Measurements from ENCODE around the gene KRTAP13-2.

Gene KRTAP13-2, protein sequence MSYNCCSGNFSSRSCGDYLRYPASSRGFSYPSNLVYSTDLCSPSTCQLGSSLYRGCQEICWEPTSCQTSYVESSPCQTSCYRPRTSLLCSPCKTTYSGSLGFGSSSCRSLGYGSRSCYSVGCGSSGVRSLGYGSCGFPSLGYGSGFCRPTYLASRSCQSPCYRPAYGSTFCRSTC

GRCh38 chr21:30372139-30372770 is at the start of gene KRTAP13-2:
TSS of gene KRTAP13-2 (minus strand) at chr21:30372271. CDS start at chr21:30372213, 58 bp downstream.
- DNase-seq (ENCODE audit: low read depth in 2 of 2) = no peak

DNA sequence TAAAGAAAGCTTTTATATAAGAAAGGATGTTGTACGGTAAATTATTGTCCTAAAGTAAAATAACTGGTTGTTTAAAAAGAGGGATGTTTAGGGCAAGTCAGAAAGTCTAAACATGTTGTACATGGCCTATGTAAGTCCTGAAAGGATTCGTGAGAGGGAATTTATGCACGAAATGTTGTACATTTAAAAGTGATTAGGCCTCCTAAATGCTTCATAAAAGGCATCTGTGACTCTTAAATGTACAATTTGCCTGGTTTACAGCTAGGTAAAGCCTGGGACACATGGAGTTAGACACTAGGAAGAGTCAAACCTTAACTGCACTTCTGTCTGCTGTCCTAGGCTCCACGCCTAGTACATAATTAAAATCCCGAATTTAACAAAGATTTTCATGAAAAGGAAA is 43.9 kb upstream of the KRTAP13-2 start:
- no peak for DNase-seq (ENCODE audit: low read depth in 2 of 2)

DNA sequence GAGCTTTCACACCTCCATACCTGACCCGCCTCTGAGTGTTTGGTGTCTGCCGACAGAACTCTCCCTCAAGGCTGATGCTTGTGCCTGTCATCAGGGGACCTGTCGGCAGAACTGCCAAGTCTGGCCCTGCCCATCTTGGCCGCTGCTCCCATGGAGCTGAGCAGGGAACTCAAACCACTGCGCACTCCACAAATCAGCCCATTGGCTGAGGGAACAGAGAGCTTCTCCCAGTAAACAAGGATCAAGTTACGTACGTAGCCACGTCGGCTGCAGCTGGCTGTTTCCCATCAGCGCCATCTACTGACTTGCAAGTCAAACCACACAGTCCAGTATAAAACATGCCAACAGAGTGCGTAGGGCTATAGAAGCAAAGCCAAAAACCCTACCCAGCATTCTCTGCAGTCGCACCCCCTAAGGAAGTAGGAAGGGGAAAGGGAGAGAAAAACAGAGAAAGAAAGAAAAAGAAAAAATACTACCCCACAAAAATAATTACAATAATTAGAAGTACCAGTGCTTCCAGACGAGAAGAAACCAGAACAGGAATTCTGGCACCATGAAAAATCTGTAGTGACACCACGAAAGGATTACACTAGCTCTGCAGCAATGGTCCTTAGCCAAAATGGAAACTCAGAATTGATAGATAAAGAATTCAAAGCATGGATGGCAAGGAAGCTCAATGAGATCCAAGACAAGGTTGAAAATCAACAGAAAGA is 36.9 kb upstream of the KRTAP13-2 start:
- DNase-seq (ENCODE audit: low read depth in 2 of 2) = no peak

GRCh38 chr21:30395731-30396130 is 23.7 kb upstream of the KRTAP13-2 start, which contains the start of gene KRTAP13-1:
TSS of gene KRTAP13-1 (plus strand) at chr21:30396031. CDS start at chr21:30396087, 56 bp downstream.
- DNase-seq (ENCODE audit: low read depth in 2 of 2) = no peak

GRCh38 chr21:30391492-30392025 is 19.5 kb upstream of the KRTAP13-2 start:
- DNase-seq (ENCODE audit: low read depth in 2 of 2) = no peak

GRCh38 chr21:30382201-30382600 is 10.1 kb upstream of the KRTAP13-2 start:
- no peak for DNase-seq (ENCODE audit: low read depth in 2 of 2)

- no peak for DNase-seq (ENCODE audit: low read depth in 2 of 2)
These were observed 16.2 kb downstream of the KRTAP13-2 start for GRCh38 chr21:30355906-30356305.

GRCh38 chr21:30354308-30355005 is 17.6 kb downstream of the KRTAP13-2 start:
- no peak for DNase-seq (ENCODE audit: low read depth in 2 of 2)

DNA sequence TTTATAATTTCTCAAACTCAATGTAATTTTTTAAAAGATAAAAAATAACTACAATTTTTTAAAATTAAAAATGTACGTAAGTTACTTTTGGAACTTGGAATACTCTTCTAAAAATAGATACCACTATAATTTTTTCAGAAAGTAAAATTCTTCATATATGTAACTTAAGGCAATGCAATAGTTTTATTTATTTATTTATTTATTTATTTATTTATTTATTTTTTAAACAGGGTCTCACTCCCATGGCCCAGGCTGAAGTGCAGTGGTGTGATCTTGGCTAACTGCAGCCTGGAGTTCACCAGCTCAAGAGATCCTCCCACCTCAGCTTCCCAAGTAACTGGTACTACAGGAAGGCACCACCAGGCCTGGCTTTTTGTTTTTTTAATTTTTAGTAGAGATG is 20.5 kb downstream of the KRTAP13-2 start:
- no peak for DNase-seq (ENCODE audit: low read depth in 2 of 2)

DNA sequence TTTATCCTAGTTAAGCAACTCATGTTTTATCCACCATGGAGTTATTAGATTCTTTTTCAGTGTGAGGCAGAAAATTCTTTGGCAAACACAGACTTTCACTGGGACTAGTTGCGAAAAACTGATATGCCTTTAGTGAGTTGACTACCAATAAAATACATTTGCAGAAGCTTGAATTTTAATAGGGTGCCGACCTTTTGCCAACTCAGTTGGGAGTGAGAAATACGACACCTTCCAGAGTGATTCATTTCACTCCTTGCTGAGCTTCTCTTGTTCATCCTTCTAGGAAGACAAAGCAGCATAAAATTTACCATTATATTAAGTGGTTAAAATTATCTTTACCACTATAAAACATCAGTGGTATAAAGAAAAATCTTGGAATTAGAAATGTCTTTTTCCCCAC is 22.5 kb downstream of the KRTAP13-2 start:
- no peak for DNase-seq (ENCODE audit: low read depth in 2 of 2)

- no peak for DNase-seq (ENCODE audit: low read depth in 2 of 2)
These were observed 23.6 kb downstream of the KRTAP13-2 start, which contains the start of gene KRTAP23-1 for GRCh38 chr21:30348506-30348905. TSS of gene KRTAP23-1 (minus strand) at chr21:30348606. CDS start at chr21:30348606, 0 bp downstream.

DNA sequence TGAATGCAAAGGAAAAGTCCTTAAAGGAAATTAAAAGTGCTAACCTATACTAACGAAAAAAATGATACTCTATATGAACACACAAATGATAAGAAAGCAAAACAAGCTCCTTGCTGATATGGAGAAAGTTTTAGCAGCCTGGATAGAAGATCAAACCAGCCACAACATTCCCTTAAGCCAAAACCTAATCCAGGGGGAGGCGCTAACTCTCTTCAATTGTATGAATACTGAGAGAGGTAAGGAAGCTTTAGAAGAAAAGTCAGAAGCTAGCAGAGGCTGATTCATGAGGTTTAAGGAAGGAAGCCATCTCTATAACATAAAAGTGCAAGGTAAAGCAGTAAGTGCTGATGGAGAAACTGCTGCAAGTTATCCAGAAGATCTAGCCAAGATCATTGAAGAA is 27.1 kb downstream of the KRTAP13-2 start:
- no peak for DNase-seq (ENCODE audit: low read depth in 2 of 2)

GRCh38 chr21:30340714-30341573 is 31.1 kb downstream of the KRTAP13-2 start:
- no peak for DNase-seq (ENCODE audit: low read depth in 2 of 2)

- DNase-seq (ENCODE audit: low read depth in 2 of 2) = no peak
These were observed 33.4 kb downstream of the KRTAP13-2 start for GRCh38 chr21:30338717-30339116.

GRCh38 chr21:30337772-30338171 is 34.3 kb downstream of the KRTAP13-2 start:
- DNase-seq (ENCODE audit: low read depth in 2 of 2) = no peak

DNA sequence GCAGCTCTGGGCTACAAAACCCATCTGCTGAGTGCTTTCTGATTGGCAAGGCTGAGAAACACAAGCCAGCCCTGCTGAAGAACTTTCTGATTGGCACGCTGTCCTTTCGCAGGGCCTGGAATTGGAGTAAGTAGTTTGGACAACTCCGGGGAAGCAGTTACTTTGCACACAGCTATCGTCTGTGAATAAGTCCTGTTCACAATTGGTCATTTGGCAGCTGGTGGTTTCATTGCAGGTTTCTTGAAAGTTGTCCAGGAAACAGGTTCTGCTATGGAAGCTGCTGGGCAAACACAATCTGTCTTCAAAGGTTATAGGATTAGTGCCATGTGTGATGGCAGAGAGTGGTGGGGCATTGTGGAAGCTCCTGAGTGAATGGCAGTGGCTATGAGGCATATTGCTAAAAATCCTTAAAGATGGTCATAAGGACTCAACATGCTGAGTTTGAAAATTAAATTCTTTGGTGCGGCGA is 34.8 kb downstream of the KRTAP13-2 start, which contains the start of gene KRTAP27-1:
Gene KRTAP27-1, minus strand, starts transcription at position 419 of the 469 bp plus-strand sequence. Its CDS starts 26 bp downstream, at position 393.
- no peak for DNase-seq (ENCODE audit: low read depth in 2 of 2)

- no peak for DNase-seq (ENCODE audit: low read depth in 2 of 2)
These were observed 35.5 kb downstream of the KRTAP13-2 start for GRCh38 chr21:30336596-30336995.

- no peak for DNase-seq (ENCODE audit: low read depth in 2 of 2)
These were observed 38.3 kb downstream of the KRTAP13-2 start for GRCh38 chr21:30333736-30334135.

GRCh38 chr21:30332681-30333080 is 39.4 kb downstream of the KRTAP13-2 start:
- DNase-seq (ENCODE audit: low read depth in 2 of 2) = no peak

DNA sequence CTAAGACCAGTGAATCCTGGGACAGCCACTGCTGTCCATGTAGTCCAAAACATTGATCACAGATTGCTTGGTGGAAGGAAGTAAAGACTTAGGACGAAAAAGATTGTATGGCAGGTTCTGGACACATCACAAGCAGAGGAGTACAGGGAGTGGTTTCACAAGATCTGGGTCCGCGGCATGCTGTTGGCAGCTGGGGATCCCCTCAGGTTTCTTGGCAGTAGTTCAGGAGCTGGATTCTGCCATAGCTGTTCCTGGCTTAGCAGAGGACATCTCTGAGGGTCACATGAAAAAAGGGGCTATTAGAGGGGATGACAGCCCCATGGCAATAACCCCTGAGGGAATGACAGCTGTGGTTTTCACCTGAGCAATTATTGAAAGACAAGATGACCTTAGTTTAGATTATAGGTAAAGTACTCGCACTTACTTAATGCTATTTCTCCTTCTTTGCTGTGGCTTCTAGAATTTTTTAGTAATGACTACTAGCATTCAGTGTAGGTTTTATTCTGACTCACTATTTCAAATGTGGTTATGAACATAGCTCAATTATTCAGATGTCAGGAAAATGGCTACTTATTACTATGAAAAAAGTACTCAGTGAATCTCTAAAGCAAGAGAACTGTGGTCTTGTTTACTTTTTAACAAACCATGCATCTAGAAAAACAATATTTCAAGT is 42.7 kb downstream of the KRTAP13-2 start:
- DNase-seq (ENCODE audit: low read depth in 2 of 2) = no peak
